Fibroblast of pulmonary artery (primary cell): Measurements from ENCODE around the gene SRSF9.
"Not testable (repeated sequence)": the region's sequence is repeated elsewhere in the genome, so short reads cannot be mapped to it uniquely, and the experiment has no call there.

ENCODE experiments used
- DNase-seq: peaks from one replicate; pipeline ENCODE4 v3.0.0-alpha.2; 2010; ENCODE audit warnings: low read depth
- H3K4me3 ChIP-seq: replicated peaks from 2 replicates; pipeline ENCODE4 v1.5.1; 2011; ENCODE audit warnings: low read depth, mild to moderate bottlenecking, control low read depth, low read length, moderate library complexity
- CTCF ChIP-seq: IDR thresholded peaks from 2 replicates; pipeline ENCODE4 v1.5.1; 2011; ENCODE audit warnings: mild to moderate bottlenecking, control low read depth, low read length, inconsistent platforms; ENCODE audit errors: missing control alignments

The SRSF9 gene

GRCh38 chr12:120490325-120490724 lies 20.8 kb upstream of the SRSF9 start:
- no peak overlapping the region for H3K4me3 ChIP-seq
- no peak for TF ChIP-seq CTCF
- DNase-seq, result no peak

GRCh38 chr12:120489018-120489417 lies 19.5 kb upstream of the SRSF9 start:
- no peak for TF ChIP-seq CTCF
- DNase-seq, result no peak

GRCh38 chr12:120488057-120488640 lies 18.6 kb upstream of the SRSF9 start:
- TF ChIP-seq CTCF, result no peak
- peak; percentile 42 for DNase-seq
- no peak overlapping the region for H3K4me3 ChIP-seq

More at GRCh38 chr12:120489018-120489417, 19.5 kb upstream of the SRSF9 start:
- no peak overlapping the region for H3K4me3 ChIP-seq

DNA sequence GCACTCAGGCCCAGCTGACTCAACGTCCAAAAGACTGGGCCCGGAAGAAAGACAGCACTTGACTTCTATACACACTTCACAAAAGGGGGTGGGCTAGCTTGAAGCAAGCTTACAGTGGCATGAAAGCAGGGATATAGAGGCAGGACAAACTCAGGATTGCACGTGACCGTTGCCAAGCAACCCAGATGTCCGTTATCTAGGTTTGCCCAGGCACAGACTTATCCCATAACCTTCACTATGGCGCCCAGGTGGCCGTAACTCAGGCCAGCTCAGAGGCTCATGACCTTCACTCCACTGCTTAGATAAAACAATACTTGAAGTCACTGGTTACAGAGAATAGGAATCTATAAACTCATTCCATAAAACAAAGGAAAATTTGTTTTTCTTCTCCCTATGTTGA lies 18.0 kb upstream of the SRSF9 start:
- H3K4me3 ChIP-seq, DNase-seq: not testable (repeated sequence)

DNA sequence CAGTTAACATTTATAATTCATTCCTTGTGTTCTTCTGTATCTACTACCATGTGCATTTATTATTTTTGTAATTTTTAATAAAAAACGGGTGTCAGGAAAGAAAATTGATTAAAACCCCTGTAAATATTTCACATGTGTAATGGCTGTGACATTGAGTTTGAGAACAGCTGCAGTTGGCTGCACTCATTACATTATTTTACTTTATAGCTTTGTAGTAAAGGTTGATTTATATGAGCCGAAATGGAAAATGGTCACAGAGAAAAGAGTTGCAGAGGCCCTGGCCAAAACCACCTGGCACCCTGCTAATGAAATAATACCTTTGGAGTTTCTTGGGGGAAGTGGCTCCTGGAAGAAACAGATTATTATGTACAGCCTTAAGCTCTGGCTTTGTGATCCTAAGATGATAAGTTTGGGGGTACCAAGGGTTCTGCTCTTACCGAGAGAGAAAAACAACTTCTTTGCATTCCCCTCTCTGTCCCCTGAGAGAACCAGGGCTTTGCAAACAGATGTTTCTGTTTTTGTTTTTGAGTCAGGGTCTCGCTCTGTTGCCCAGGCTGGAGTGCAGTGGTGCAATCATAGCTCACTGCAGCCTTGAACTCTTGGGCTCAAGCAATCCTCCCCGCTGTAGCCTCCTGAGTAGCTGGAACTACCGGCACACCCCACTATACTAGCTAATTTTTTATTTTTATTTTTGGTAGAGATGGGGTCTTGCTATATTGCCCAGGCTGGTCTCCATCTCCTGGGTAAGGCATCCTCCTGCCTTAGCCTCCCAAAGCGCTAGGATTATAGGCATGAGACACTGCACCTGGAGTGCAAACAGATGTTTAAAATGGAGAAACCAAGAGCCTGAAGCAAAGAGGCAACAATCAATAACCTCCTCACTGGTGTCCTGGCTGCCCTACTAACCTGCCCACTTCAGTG lies 16.7 kb upstream of the SRSF9 start:
- H3K4me3 ChIP-seq, result no peak overlapping the region
- DNase-seq, result no peak
- no peak for TF ChIP-seq CTCF

GRCh38 chr12:120483621-120484020 lies 14.1 kb upstream of the SRSF9 start:
- no peak for TF ChIP-seq CTCF
- no peak for DNase-seq
- H3K4me3 ChIP-seq, result no peak overlapping the region

DNA sequence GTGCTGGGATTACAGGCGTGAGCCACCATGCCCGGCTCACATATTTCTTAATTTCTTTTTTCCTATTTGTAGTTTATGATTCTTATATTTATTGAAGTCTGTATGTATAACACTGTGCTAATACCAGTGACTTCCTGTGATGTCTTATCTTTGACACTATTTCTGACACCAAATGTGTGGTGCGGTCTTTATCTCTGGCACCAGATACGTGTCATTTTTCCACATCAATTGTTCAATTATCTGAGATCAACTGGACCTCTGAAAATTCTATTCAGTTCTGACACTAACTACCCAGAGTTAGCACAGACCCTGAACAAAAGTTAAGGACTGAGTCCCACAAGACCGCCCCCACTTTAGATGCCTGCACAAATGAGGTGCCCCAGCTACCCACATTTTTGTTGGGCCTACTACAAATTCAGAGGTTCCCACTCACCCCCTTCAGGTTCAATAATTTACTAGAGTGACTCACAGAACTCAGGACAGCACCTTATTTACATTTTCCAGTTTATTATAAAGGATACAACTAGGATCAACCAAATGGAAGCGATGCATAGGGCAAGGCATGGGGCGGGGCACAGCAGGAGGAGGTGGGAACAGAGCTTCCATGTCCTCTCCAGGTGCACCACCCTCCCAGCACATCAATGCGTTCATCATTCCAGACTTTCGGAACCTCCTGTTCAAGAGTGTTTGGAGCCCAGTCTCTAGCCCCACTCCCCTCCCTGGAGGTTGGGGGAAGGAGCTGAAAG lies 11.6 kb upstream of the SRSF9 start:
- no peak for DNase-seq
- no peak overlapping the region for H3K4me3 ChIP-seq
- no peak for TF ChIP-seq CTCF
